Thyroid gland (tissue), 4 donors: ENCODE measurements around the gene ZNF593.

Experiments used
- CTCF ChIP-seq, 6 experiments: fragments of 200-600 bp in 3 of 6; fragments of 450-650 bp in 3 of 6; sonication (generic) in 3 of 6; IDR thresholded peaks; one replicate each; pipeline ENCODE4 v1.5.1; 2016 to 2019; ENCODE audit warnings: antibody characterized with exemption in 6 of 6, mild to moderate bottlenecking in 2 of 6, inconsistent platforms in 1 of 6, moderate library complexity in 1 of 6
- POLR2A ChIP-seq, 2 donors: fragments of 450-650 bp; IDR thresholded peaks; one replicate each; pipeline ENCODE4 v1.6.1; 2017; ENCODE audit warnings: antibody characterized with exemption in 2 of 2, mild to moderate bottlenecking in 2 of 2, moderate library complexity in 1 of 2

- no peak for TF ChIP-seq CTCF (IDR thresholded peaks at IDR 0.05)
- TF ChIP-seq POLR2A (IDR thresholded peaks at IDR 0.05), result no peak
These were observed 12.1 kb downstream of the ZNF593 start for GRCh38 chr1:26181586-26182382.
